Skin epidermis (tissue), 12 donors: ENCODE measurements around the gene HNRNPA2B1.
"Not testable (repeated sequence)": the region's sequence is repeated elsewhere in the genome, so short reads cannot be mapped to it uniquely, and the experiment has no call there.

Experiments
- H3K27ac ChIP-seq, 21 experiments: fragments of 200-600 bp; sonication (generic) in 11 of 21; one replicate each; pipeline ENCODE4 v1.5.0; 2020; ENCODE audit warnings: mild to moderate bottlenecking in 3 of 21, inconsistent platforms in 2 of 21, moderate library complexity in 2 of 21
- H3K4me3 ChIP-seq, 7 experiments: fragments of 200-600 bp; sonication (generic) in 2 of 7; one replicate each; pipeline ENCODE4 v1.5.0; 2020; ENCODE audit warnings: inconsistent platforms in 2 of 7, mild to moderate bottlenecking in 2 of 7, moderate library complexity in 1 of 7

The HNRNPA2B1 gene

GRCh38 chr7:26187380-26188205 lies 13.0 kb downstream of the HNRNPA2B1 start:
- Histone ChIP-seq H3K27ac (no peak overlapping the region), H3K4me3 (no peak overlapping the region)

GRCh38 chr7:26186364-26187311 lies 13.9 kb downstream of the HNRNPA2B1 start:
- Histone ChIP-seq H3K27ac (no peak overlapping the region), H3K4me3 (no peak overlapping the region)

GRCh38 chr7:26185844-26186180 lies 14.7 kb downstream of the HNRNPA2B1 start:
- H3K27ac ChIP-seq, result no peak overlapping the region
- H3K4me3 ChIP-seq, result no peak overlapping the region

- Histone ChIP-seq H3K4me3 (no peak overlapping the region), H3K27ac (no peak overlapping the region)
Measured at GRCh38 chr7:26185131-26185843, 15.3 kb downstream of the HNRNPA2B1 start.

- H3K4me3 ChIP-seq, H3K27ac ChIP-seq: not testable (repeated sequence)
Measured at GRCh38 chr7:26184281-26185101, 16.1 kb downstream of the HNRNPA2B1 start.

- Histone ChIP-seq H3K4me3 (no peak overlapping the region), H3K27ac (no peak overlapping the region)
Measured at GRCh38 chr7:26183545-26184280, 16.8 kb downstream of the HNRNPA2B1 start.

GRCh38 chr7:26182706-26183105 lies 17.8 kb downstream of the HNRNPA2B1 start:
- no peak overlapping the region for H3K27ac ChIP-seq

GRCh38 chr7:26182283-26182682 lies 18.3 kb downstream of the HNRNPA2B1 start:
- H3K4me3 ChIP-seq, result no peak overlapping the region
- H3K27ac ChIP-seq, result no peak overlapping the region

More at GRCh38 chr7:26182706-26183105, 17.8 kb downstream of the HNRNPA2B1 start:
- no peak overlapping the region for H3K4me3 ChIP-seq

- H3K27ac ChIP-seq, result no peak overlapping the region
- H3K4me3 ChIP-seq, result no peak overlapping the region
Measured at GRCh38 chr7:26181474-26182227, 18.9 kb downstream of the HNRNPA2B1 start.

- Histone ChIP-seq H3K4me3 (no peak overlapping the region), H3K27ac (no peak overlapping the region)
Measured at GRCh38 chr7:26180792-26181198, 19.8 kb downstream of the HNRNPA2B1 start.

GRCh38 chr7:26179826-26180497 lies 20.6 kb downstream of the HNRNPA2B1 start:
- Histone ChIP-seq H3K4me3 (no peak overlapping the region), H3K27ac (no peak overlapping the region)

GRCh38 chr7:26179422-26179821 lies 21.1 kb downstream of the HNRNPA2B1 start:
- Histone ChIP-seq H3K27ac (no peak overlapping the region), H3K4me3 (no peak overlapping the region)

GRCh38 chr7:26178272-26178960 lies 22.1 kb downstream of the HNRNPA2B1 start:
- Histone ChIP-seq H3K4me3 (no peak overlapping the region), H3K27ac (no peak overlapping the region)

GRCh38 chr7:26177269-26177668 lies 23.3 kb downstream of the HNRNPA2B1 start:
- not testable (repeated sequence) for H3K4me3 ChIP-seq

GRCh38 chr7:26176696-26177095 lies 23.9 kb downstream of the HNRNPA2B1 start:
- not testable (repeated sequence) for H3K4me3 ChIP-seq, H3K27ac ChIP-seq

More at GRCh38 chr7:26177269-26177668, 23.3 kb downstream of the HNRNPA2B1 start:
- H3K27ac ChIP-seq, result not testable (repeated sequence)

GRCh38 chr7:26175903-26176302 lies 24.6 kb downstream of the HNRNPA2B1 start:
- H3K4me3 ChIP-seq, H3K27ac ChIP-seq: not testable (repeated sequence)

GRCh38 chr7:26172048-26172447 lies 28.5 kb downstream of the HNRNPA2B1 start:
- Histone ChIP-seq H3K4me3 (no peak overlapping the region), H3K27ac (no peak overlapping the region)
